GM19239 (cell line): ENCODE measurements around the gene RAB13.

Source experiments
- DNase-seq: peaks from one replicate; pipeline ENCODE4 v3.0.0; 2011; ENCODE audit warnings: low spot score; ENCODE audit not compliant: insufficient read length
- FAIRE-seq: peaks from 2 replicates; lab custom pipeline; 2011; peaks lifted over from hg19 to GRCh38; lab: Jason Lieb, UNC

RAB13 gene

DNA sequence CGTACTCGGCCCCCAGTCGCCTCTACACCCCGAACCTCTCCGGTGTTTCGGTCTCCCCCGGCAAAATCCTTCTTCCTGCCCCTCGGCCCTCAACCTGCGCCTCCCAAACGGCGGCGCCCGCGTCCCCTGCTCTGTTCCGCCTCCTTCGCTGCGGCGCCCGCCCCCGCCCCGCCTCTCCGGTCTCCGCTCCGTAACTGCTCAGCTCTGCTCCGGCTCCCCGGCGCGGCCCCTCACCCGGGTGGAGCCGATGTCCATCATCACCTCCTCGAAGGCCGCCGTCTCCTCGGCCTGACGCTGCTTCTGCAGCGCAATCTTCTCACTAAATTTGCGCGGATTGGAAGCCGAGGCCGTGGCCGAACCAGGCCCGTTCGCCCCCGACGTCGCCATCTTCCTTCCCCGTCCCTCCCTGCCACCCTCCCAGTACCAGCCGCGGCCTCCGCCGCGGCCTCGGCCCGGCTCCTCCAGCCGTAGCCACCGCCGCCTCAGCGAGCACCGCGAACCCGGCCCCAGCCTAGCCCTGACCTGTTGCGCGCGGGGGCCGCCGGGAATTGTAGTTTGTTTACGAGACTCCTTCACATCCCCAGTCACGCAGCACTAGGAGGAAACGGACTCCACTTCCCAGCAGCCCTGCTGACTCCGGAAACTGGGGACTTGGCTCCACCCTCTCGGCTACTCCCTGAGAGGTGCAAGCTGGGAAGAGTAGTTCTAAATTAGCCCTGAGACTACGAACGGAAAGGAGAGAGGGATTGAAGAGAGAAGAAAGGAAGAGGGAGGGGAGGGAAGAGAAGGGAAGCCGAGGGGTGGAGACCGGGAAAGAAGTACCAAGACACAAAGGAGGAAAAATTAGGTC is 27.8 kb downstream of the RAB13 start, which contains the start of gene CRTC2:
Gene CRTC2 (minus strand): TSS at position 502 of the 850 bp plus-strand sequence. CDS start 115 bp downstream, at position 387.
- DNase-seq (peak; percentile 91), FAIRE-seq (peak; percentile 98)

DNA sequence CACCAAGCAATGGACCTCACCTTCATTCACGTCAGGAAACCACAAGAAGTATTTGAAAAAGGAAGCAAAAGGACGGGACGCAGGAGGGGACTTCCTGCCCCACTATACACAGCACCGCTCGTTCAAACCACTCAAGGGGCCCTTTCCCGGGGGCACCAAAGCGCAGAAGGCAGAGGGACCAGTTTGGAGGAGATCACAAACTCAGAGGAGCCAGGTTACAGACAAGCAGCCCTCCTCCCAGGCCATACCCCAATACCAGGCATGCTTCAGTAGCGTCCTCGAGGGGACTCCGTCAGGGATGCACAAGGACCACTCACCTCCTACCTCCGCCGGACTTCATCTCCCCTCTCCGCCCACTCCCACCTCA is 28.4 kb downstream of the RAB13 start:
- no peak for DNase-seq
- no peak for FAIRE-seq

DNA sequence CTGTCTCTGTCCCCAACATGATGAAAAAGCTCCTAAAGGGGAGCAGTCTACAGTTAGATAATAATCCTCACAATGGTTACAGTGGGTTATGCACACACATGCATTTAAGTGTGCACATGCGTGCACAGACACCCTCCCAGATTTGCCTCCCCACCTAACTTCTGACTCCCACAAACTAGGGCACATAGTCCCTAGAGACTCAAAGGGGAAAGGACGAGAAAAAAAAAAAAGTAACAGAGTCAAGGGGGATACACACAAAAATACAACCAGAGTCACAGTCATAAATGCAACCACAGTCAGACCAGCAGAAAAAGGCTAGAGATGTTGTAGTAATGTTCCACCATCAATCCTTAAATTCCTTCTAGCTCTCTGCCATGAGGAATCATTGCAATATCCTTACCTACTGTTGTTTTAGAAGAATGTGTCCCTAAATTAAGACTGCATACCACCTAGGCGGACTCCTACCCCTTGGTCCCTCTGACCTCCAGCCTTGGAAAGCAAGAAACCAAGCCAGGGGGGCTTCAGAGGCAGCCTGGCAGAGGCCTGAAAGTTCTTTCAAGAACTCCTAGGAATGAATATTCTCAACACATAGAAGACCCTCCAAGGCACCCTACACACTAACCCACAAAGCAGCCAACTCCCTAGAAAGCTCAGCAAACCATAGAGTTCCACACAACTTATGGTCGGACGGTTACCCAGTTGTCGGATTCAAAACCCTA is 29.0 kb downstream of the RAB13 start:
- FAIRE-seq (no peak), DNase-seq (no peak)

DNA sequence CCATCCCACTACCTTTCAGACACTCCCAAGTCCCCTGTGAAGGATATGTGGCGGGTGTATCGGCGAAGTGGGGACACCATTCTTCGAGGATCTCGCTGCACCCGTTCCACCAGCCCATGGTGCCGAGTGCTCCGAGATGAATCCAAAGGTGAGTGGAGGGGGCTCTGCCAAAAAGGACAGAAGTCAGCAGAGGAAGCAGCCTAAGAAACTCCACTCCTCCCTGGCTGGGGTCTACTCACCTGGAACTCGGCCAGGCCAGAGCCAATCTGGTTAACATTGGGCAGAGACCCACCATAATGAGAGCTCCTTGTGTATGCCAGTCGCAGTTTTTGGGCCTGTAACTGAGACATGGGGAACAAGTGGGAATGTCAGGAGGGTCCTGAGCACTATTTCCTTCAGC is 31.3 kb downstream of the RAB13 start:
- DNase-seq (no peak), FAIRE-seq (no peak)

DNA sequence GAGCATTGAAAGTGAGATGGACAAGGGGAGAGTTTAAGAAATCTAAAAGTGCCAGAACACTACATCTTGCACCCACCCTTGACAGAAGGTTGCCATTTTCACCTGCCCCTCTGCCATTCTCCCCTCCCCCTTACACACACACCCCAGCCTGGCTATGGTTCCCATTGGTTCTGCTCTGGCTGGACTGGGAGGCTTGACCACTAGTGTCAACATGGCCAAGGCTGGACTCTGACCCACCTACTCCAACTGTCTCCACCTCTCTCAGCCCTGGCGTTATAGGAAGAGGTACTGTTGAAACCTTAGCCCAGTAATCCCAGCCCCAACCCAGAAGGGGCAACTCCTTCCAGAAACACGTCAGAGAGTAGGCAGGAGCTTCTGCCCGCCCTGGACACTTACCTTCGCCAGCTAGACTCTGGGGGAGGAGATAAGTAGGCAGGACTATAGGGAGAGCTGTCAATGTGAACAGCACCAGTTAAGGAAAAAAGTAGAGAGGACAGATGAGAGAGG is 32.2 kb downstream of the RAB13 start:
- FAIRE-seq (no peak), DNase-seq (no peak)

DNA sequence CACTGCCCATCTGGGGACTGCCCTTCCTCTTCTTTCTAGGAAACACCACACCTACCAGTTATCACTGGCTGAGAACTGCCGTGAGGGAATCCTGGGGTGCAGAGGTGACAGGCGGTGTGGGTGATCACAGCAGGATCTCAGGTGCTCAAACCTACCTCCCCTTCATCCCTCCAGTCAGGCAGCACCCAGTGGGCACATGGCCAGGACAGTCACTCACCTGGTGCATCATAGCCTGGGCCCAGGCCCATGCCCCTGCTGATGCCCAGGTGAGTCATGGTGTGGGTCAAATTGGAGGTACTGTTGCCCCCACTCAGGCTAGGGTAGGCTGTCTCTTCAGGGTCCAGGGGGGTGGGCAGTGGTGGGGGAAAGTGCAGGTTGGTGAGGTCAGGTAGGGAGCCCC is 34.3 kb downstream of the RAB13 start:
- no peak for FAIRE-seq
- no peak for DNase-seq

DNA sequence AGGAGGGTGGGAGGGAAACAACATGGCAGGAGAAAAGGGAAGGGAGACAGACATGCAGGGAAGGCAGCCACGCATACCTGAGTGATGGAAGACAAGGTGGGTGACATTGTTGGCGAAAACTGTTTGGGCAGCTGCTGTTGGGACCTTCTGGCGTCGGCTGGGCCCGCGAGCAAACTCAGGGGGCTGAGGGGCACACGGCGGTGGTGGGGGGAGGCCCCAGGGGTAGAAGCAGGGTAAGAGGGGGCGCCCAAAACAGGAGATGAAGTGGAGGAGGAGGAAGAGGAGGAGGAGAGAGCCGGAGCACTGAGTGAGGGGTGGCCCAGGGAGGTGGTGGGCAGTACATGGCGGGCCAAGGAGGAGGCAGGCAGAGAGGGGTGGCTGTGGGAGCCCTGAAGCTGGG is 35.0 kb downstream of the RAB13 start:
- FAIRE-seq (no peak), DNase-seq (no peak)

DNA sequence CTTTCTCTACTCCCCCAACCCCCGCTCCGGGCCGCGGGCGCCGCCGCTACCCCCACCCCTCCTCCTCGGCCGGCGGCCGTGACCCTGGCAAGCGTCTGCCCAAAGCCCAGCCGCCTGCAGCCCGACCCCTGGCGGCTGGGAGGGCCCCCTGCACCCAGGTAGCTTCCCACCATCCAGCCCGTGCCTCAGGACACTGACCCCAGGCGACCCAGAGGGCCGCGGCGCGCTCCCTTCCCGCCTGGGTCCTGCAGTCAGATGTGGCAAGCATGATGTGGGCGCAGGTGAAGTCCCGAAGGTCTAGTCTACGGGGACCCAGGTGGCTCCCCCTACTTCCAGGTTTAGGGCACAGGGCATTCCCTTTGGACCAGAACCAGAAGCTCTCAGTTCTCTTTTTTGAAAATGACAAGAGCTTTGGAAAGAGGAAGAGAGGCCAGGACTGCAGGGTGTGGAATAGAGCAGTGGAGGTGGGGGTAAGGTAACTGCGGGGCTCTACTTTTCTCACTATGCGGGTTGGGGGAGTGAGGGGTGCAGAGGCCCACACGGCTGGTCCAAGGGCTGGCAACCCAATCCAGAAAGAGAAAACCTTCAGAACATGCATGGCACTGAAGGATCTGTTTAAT is 39.4 kb downstream of the RAB13 start, which contains the start of gene DENND4B:
Gene DENND4B (minus strand): TSS at position 97 of the 620 bp plus-strand sequence. CDS start 2,344 bp downstream, outside the sequence.
- DNase-seq, result peak; percentile 97
- peak; percentile 87 for FAIRE-seq

DNA sequence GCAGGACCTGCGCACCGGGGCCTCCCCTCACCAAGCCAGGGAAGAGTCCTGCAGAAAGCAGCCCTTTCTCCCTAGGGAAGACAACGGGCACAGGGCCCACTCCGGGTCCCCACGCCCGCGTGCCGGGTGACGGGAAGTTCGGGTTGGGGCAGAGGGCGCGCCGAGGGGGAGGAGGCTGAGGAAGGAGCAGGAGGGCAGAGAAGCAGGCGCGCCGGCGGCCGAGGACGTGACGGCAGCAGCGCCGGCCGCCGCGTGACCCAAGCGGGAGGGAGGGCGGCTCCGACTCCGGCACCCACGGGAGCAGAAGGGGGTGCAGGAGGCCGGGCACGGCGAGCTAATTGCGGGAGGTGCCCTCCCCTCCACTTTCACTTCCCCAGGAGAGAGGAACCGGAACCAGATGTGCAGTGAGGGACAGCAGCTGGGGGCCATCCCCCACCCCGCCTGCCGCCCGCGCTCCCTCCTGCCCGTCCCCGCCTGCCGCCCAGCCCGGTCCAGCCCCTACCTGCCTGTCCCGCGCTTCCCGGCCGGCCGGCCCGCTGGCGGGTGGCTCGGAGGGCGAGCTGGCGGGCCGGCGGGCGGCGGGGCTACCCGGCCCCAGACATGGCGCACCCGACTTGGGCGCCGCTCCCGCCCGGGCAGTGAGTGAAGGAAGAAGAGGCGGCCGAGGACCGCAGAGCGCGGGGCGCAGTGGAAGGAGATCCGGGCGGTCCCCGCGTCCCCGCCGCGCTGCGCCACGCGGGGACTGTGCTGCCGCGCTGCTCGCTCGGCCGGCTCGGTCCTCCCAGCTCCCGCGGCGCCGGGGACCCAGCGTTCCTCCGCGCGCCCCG is 40.1 kb downstream of the RAB13 start:
- DNase-seq (peak; percentile 95), FAIRE-seq (peak; percentile 92)

DNA sequence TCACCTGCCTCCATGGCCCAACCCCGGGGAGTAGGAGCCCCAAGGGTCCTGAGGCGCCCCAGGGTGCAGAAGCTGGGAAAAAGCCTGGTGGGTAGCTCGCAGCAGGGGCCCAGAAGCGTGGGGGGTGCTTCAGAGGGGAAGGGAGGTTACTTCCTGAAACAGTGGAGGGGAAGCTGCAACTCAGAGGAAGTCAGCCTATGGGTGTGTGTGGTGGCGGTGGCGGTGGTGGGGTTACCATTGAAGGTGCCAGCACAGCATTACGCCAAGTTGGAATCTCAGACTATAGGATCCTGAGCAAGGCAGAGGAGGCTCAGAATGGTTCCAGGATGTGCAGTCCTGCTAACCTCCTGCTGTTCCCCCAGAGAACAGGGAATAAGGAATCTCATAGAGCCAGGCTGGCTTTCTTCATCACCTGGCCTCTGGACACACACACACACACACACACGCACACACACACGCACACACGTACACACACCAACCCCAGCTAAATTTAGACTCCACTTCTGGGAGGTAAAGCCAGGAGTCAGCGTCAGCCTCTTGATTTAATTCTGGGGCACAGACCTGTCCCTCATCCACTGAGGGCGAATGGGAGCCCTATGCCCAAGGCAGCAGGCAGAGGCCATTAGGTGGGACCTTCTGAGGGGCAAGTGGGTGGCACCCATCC is 40.9 kb downstream of the RAB13 start:
- FAIRE-seq (no peak), DNase-seq (peak; percentile 92)

DNA sequence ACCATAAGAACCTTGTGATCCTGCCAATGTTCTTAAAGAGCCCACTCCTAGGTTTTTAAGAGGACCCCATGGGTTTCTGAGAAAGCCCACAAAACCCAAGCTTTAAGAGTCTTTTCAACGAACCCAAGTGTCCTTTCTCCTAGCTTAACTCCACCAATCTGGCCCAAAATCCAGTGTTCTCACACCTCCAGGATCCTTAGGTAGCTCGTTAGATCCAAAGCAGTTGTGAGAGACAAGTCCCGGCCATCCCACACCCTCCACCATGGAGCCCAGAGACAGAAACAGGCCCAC is 41.4 kb downstream of the RAB13 start:
- FAIRE-seq (no peak), DNase-seq (no peak)

DNA sequence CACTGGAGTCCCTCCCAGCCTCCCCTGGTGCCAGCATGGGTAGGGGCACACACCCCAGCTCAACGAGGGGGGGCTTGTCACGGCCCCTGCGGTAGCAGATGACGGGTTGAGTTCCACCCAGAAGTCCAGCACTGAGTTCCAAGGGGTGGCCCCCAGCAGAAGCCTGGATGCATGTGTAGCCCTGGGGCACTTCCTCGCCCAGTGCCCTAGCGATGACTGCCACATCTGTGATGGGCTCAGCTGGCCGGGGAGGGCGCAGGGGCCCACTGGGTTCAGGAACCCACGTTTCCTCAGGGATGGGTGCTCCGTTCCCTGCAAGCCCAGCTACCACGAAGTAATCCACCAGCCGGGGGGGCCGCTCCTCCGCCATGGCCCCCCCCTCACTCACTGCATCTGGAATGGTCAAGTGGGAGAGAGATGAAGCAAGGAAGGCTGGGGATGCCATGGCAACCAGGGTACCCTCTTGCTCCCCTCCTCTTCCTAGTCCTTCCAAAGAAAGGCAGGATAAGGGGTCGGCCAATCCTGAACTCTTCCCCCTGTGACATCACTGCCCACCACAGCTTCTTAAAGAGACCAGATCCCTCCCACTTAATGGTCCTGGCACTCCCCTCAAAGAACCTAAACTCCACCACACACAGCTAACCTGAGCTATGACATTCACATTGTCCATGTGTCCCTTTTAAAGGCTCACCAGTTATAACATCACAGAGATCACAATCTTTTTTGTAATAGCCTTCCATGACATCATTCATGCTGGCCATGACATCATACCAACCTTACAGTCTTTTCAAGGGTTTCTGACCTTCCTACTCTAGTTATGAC is 41.9 kb downstream of the RAB13 start:
- FAIRE-seq, result no peak

DNA sequence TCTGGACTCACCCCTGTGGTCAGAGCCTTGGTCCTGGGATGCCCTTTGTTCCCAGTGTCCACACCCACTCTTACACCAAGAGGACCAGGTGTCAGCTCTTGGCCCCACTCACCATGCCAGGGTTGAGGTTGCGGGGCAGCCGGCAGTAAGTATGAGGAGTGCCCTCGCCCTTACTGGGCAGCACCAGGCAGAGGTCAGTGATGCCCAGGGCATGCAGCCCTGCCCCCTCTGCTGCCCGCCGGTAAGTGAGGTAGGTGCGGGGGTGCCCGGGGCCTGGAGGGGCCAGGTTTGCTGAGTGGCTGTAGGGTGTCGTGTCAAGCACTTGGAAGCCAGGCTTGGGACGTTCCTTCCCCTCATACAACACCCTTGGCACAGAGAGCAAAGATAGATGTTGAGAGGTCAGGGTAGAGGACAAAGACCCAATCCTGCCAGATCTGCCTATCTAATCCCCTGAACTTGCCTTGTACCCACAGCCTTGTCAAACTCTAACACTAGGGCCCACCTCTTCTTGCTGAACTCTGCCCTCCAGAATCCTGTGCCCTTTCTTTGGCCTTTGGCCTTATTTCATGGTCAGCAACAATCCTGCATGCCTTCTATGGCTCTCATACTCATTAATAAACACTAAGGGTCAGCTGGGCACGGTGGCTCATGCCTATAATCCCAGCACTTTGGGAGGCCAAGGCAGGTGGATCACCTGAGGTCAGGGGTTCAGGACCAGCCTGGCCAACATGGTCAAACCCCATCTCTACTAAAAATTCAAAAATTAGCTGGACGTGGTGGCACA is 43.2 kb downstream of the RAB13 start:
- DNase-seq (no peak), FAIRE-seq (no peak)

More for the DNA sequence above, 41.9 kb downstream of the RAB13 start:
- DNase-seq, result no peak

DNA sequence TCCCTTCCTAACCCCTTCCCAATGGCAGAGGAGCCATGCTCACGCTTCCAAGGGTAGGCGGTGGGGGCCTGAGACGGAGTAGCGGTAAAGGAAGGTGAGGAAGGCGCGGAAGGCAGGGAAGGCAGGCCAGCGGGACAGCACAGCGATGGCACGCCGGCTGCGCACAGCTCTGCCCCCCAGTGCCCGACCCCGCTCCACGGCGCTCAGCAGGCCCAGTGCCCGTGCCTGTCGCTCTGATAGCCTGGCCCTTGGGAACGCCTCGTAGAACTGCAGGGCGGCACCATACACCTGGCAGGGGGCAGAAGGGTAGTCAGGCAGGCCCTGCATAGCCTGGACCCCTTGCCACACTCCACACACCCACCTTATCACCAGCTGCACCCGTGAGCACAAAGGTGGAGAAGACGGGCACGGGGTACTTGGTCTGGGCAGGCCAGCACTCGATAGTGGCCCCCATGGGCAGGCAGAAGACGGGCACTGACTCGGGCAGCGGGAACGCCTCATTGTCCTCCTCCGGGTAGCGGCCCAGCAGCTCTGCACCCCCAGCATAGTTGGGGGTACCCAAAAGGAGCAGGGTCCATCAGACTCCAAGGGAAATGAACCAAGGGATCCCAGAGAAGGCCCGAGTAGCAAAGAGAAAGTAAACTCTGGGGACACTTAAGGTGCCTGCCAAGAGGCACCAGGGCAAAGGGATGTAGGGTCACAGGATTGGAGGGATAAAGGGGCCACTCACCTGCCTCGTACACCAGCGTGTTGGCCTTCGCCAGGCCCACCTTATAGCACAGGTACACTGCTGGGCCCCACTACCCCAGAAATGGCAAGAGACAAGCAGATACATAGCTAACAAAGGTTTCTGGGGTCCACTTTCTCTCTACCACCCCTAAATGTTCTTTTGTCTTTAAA is 44.1 kb downstream of the RAB13 start:
- DNase-seq, result no peak
- FAIRE-seq, result no peak

DNA sequence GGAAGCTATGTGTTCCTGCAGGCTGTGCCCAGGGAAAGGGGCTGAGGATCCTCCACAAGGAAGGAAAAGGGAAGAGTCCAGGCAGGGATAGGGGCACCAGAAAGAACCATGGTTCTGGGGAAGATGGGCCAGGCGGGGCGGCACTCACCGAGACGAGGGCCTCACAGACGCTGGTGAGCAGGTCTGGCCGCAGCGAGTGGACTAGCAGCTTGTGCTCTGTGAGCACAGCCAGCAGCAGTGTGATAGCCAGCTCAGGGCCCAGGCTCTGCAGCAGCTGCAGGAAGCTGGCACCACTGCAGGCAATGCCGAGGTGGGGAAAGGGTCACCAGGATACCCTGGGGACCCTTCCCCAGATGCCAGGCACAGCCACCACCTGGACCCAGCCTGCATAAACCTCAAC is 45.4 kb downstream of the RAB13 start:
- DNase-seq (no peak), FAIRE-seq (no peak)

DNA sequence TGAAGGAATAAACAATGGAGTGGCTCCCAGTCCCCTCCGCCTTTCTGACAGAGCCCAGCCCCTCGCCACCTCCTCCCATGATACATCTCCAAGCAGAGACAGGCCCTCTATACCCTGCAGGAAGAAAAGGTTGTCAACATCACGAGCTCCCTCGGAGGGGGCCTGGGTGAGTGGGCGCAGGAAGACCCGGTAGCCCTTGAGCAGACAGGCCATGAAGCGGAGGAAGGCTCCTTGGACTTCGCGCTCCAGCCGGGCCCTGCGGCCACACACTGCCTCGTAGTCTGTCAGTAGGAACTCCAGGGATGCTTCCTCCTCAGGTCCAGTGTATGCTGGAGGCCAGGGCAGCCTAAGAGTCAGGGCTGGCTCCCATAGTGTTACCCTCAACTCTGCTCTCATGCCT is 46.7 kb downstream of the RAB13 start:
- DNase-seq (no peak), FAIRE-seq (no peak)

DNA sequence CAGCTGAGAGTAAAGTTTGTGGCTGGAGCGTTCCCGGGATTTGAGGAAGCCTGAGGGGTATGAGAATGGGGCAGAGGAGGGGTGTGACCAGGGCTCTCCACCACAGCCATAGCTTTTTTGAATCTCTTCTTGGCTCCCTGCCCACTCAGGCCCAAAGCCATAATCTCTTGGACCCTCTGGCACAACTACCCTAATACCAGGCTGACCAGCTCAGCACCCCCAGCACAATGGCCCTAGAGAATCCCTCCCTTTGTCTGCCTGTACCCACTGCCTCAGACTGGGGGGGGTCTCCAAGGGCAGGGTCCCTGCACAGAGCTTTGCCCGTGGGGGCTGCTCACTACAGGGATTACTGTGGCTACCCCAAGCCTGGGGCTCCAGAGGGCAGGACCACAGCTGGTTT is 47.1 kb downstream of the RAB13 start:
- no peak for FAIRE-seq
- DNase-seq, result no peak
